ENCODE measurements around the gene FSTL5. TPM values are rescaled to one million over a fixed set of nuclear protein-coding genes. Genes with fewer than 3 reads are reported as not detected.

Gene FSTL5
- total RNA-seq, 1 experiment from 2014 or later: not detected

- no peaks in the 10 kb centered on the region for H3K79me2 ChIP-seq (ENCODE audit: insufficient read depth, low read length)
- ChIA-PET RAD21 (ENCODE audit: low non-redundant PET in 1 of 2, low total read pairs in 2 of 2, uncharacterized antibody in 2 of 2, unreplicated experiment in 2 of 2) (no interaction called here), CTCF (no interaction called here), POLR2A (no interaction called here)
- intact Hi-C loops (cut with micrococcal nuclease): no loop called here
- no peak overlapping the region for H3K4me3 ChIP-seq (replicated peaks in 1 of 2; ENCODE audit: low read depth in 1 of 2, low read length in 2 of 2)
- H3K9ac ChIP-seq (ENCODE audit: low read length): no peak overlapping the region
- H3K4me2 ChIP-seq (ENCODE audit: low read length): no peak overlapping the region
- no peaks in the 10 kb centered on the region for H4K20me1 ChIP-seq (ENCODE audit: insufficient read depth)
- H3K36me3 ChIP-seq (ENCODE audit: control insufficient read depth in 1 of 2, insufficient read depth in 2 of 2, low read length in 2 of 2): no peaks in the 10 kb centered on the region
- no TSS peak for BruUV-seq (replicated peaks)
- H3K4me1 ChIP-seq (ENCODE audit: control insufficient read depth in 1 of 2, insufficient read depth in 2 of 2, low read length in 2 of 2): no peaks in the 10 kb centered on the region
- H3K9me2 ChIP-seq (ENCODE audit: insufficient read depth): no peaks in the 10 kb centered on the region; the same call in 1 of the 2 replicates
- H2AFZ ChIP-seq (ENCODE audit: low read depth, low read length, poor library complexity, severe bottlenecking): peak overlapping the region; percentile 41
- no peaks in the 10 kb centered on the region for H3K27me3 ChIP-seq (ENCODE audit: insufficient read depth, low read length)
- H3K9me3 ChIP-seq (ENCODE audit: control insufficient read depth in 1 of 2, insufficient read depth in 1 of 2, low read depth in 1 of 2, low read length in 2 of 2): no peaks in the 10 kb centered on the region
- DNase-seq (ENCODE audit: low read depth, low spot score): no peak
- no peak for TF ChIP-seq SIN3A (IDR thresholded peaks at IDR 0.05; ENCODE audit: low read depth)
- TF ChIP-seq EZH2phosphoT487 (IDR thresholded peaks at IDR 0.05; ENCODE audit: borderline replicate concordance): no peak
- TF ChIP-seq ELF1 (IDR thresholded peaks at IDR 0.05; ENCODE audit: borderline replicate concordance, low read depth): no peak
- no peak overlapping the region for H3K27ac ChIP-seq (ENCODE audit: low read depth, low read length)
- no peak for ATAC-seq
These were observed 294.3 kb downstream of the FSTL5 start for GRCh38 chr4:161869511-161869910.

GRCh38 chr4:161856711-161857326 lies 307.0 kb downstream of the FSTL5 start:
- ChIA-PET CTCF (no interaction called here), RAD21 (ENCODE audit: low non-redundant PET in 1 of 2, low total read pairs in 2 of 2, uncharacterized antibody in 2 of 2, unreplicated experiment in 2 of 2) (no interaction called here), POLR2A (no interaction called here)
- H2AFZ ChIP-seq (ENCODE audit: low read depth, low read length, poor library complexity, severe bottlenecking): no peak overlapping the region
- intact Hi-C loops (cut with micrococcal nuclease): no loop called here
- H3K9me2 ChIP-seq (ENCODE audit: insufficient read depth): no peaks in the 10 kb centered on the region
- no TSS peak for BruUV-seq (replicated peaks)
- TF ChIP-seq SP1 (IDR thresholded peaks at IDR 0.05; ENCODE audit: low read depth) (no peak), MAX (IDR thresholded peaks at IDR 0.05) (no peak)
- no peaks in the 10 kb centered on the region for H3K4me1 ChIP-seq (ENCODE audit: control insufficient read depth in 1 of 2, insufficient read depth in 2 of 2, low read length in 2 of 2)
- H3K27ac ChIP-seq (ENCODE audit: low read depth, low read length): no peak overlapping the region
- no peak overlapping the region for H3K4me2 ChIP-seq (ENCODE audit: low read length)
- no peak overlapping the region for H3K4me3 ChIP-seq (replicated peaks in 1 of 2; ENCODE audit: low read depth in 1 of 2, low read length in 2 of 2)
- H3K27me3 ChIP-seq (ENCODE audit: insufficient read depth, low read length): no peaks in the 10 kb centered on the region
- no peak for DNase-seq (ENCODE audit: low read depth, low spot score)
- no peaks in the 10 kb centered on the region for H3K36me3 ChIP-seq (ENCODE audit: control insufficient read depth in 1 of 2, insufficient read depth in 2 of 2, low read length in 2 of 2)
- H3K9me3 ChIP-seq (ENCODE audit: control insufficient read depth in 1 of 2, insufficient read depth in 1 of 2, low read depth in 1 of 2, low read length in 2 of 2): no peaks in the 10 kb centered on the region
- no peak for ATAC-seq
- H3K9ac ChIP-seq (ENCODE audit: low read length): no peak overlapping the region
- no peaks in the 10 kb centered on the region for H3K79me2 ChIP-seq (ENCODE audit: insufficient read depth, low read length)
- no peaks in the 10 kb centered on the region for H4K20me1 ChIP-seq (ENCODE audit: insufficient read depth)
